ENCODE data around the gene ARHGAP9. TPM values are rescaled to one million over a fixed set of nuclear protein-coding genes. Genes with fewer than 3 reads are reported as not detected.
"Not testable (repeated sequence)": the region's sequence is repeated elsewhere in the genome, so short reads cannot be mapped to it uniquely, and the experiment has no call there.

ARHGAP9 gene
- total and polyA plus RNA-seq, 11 donors, result 1.7 to 33.4 (median 3.6) TPM

DNA sequence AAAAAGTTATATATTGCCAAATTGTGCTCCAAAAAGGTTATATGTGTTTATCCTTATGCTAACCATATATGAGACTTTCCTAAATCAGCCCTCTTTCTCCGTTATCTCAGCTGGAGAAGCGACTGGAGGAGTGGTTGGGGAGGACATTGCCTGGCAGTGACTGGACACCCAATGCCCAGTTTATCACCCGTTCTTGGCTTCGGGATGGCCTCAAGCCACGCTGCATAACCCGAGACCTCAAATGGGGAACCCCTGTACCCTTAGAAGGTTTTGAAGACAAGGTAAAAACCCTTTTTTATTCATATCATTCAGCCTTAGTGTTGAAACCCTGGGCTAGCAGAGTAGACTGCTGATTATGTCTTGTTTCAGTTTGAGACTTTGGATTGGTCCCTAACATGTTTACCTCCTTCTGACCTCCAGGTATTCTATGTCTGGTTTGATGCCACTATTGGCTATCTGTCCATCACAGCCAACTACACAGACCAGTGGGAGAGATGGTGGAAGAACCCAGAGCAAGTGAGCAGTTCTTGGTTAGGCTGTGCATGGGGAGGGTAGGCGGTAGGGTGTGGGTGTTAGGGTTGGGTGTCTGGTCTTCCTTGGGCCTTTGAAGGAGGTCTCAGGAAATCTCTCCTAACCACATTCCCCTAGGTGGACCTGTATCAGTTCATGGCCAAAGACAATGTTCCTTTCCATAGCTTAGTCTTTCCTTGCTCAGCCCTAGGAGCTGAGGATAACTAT, 32.1 kb upstream of the ARHGAP9 start:
- 93 to 99% (median 98%) methylated on average over 6 to 7 of the region's 7 CpGs for WGBS, 4 donors
- intact Hi-C loops (cut with DNase I), result loop anchor here in 1 of 10 donors (2.0 kb wide), 1 partner anchor 23 kb away; the partner anchor contains the start of gene MARS1
- no peak overlapping the region for H3K27ac ChIP-seq

GRCh38 chr12:57511161-57511560, 31.5 kb upstream of the ARHGAP9 start:
- peaks cover 0 to 19% (median 0%) of the 10 kb centered on the region in 12 donors for H3K4me1 ChIP-seq
- no peaks in the 10 kb centered on the region for H3K9me3 ChIP-seq
- TF ChIP-seq, protein P1, sequence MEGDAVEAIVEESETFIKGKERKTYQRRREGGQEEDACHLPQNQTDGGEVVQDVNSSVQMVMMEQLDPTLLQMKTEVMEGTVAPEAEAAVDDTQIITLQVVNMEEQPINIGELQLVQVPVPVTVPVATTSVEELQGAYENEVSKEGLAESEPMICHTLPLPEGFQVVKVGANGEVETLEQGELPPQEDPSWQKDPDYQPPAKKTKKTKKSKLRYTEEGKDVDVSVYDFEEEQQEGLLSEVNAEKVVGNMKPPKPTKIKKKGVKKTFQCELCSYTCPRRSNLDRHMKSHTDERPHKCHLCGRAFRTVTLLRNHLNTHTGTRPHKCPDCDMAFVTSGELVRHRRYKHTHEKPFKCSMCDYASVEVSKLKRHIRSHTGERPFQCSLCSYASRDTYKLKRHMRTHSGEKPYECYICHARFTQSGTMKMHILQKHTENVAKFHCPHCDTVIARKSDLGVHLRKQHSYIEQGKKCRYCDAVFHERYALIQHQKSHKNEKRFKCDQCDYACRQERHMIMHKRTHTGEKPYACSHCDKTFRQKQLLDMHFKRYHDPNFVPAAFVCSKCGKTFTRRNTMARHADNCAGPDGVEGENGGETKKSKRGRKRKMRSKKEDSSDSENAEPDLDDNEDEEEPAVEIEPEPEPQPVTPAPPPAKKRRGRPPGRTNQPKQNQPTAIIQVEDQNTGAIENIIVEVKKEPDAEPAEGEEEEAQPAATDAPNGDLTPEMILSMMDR (IDR thresholded peaks at IDR 0.05), result no peak
- no peak for TF ChIP-seq POLR2A (IDR thresholded peaks at IDR 0.05)
- ATAC-seq (no peak), DNase-seq (no peak)
- no peaks in the 10 kb centered on the region for H3K27me3 ChIP-seq
- 96 to 99% (median 97%) methylated on average over 4 of the region's 4 CpGs for WGBS, 4 donors
- H3K36me3 ChIP-seq, result peaks cover 3 to 81% (median 77%) of the 10 kb centered on the region in 9 donors
- no peak overlapping the region for H3K4me3 ChIP-seq
- no peak overlapping the region for H3K27ac ChIP-seq
- intact Hi-C loops (cut with DNase I), result no loop called here

More for the DNA sequence above, 32.1 kb upstream of the ARHGAP9 start:
- DNase-seq (no peak), ATAC-seq (peak in 1 of 4 donors; percentile 29)
- peaks cover 3 to 82% (median 78%) of the 10 kb centered on the region in 9 donors for H3K36me3 ChIP-seq
- peaks cover 0 to 24% (median 1%) of the 10 kb centered on the region in 12 donors for H3K4me1 ChIP-seq
- H3K4me3 ChIP-seq, result no peak overlapping the region
- H3K9me3 ChIP-seq, result no peaks in the 10 kb centered on the region
- H3K27me3 ChIP-seq, result no peaks in the 10 kb centered on the region
- TF ChIP-seq, protein P1 (IDR thresholded peaks at IDR 0.05), result no peak
- no peak for TF ChIP-seq POLR2A (IDR thresholded peaks at IDR 0.05)

GRCh38 chr12:57507796-57508195, 28.1 kb upstream of the ARHGAP9 start:
- H3K27ac ChIP-seq; H3K4me3 ChIP-seq; ATAC-seq; H3K9me3 ChIP-seq; H3K4me1 ChIP-seq; H3K27me3 ChIP-seq; DNase-seq; intact Hi-C loops (cut with DNase I): not testable (repeated sequence)
- WGBS, 4 donors, result 96 to 100% (median 99%) methylated on average over 1 to 26 of the region's 28 CpGs
- H3K36me3 ChIP-seq, result peaks cover 4 to 81% (median 77%) of the 10 kb centered on the region in 9 donors

GRCh38 chr12:57506541-57506940, 26.9 kb upstream of the ARHGAP9 start:
- DNase-seq; H3K4me1 ChIP-seq; H3K9me3 ChIP-seq; H3K4me3 ChIP-seq; intact Hi-C loops (cut with DNase I); H3K27ac ChIP-seq; H3K27me3 ChIP-seq; ATAC-seq: not testable (repeated sequence)
- H3K36me3 ChIP-seq, result peaks cover 2 to 81% (median 77%) of the 10 kb centered on the region in 9 donors
- whole genome bisulfite sequencing, 4 donors, result 76 to 97% (median 95%) methylated on average over 4 of the region's 4 CpGs

DNA sequence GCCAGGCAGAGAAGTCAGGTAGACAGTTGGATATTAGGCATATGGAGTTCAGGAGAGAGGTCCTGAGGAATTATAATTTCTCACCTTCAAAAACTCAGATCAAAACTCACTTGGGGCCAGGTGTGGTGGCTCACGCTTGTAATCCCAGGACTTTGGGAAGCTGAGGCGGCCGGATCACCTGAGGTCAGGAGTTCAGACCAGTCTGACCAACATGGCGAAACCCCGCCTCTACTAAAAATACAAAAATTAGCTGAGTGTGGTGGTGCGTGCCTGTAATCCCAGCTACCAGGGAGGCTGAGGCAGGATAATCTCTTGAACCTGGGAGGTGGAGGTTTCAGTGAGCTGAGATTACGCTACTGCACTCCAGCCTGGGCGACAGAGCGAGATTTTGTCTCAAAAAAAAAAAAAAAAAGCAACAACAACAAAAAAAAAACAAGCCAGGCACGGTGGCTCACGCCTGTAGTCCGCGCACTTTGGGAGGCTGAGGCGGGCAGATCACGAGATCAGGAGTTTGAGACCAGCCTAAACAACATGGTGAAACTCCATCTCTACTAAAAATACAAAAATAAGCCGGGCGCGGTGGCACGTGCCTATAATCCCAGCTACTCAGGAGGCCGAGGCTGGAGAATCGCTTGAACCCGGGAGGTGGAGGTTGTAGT, 22.8 kb upstream of the ARHGAP9 start:
- H3K36me3 ChIP-seq, result peaks cover 2 to 93% (median 89%) of the 10 kb centered on the region in 9 donors
- DNase-seq; intact Hi-C loops (cut with DNase I); H3K4me1 ChIP-seq; ATAC-seq; H3K4me3 ChIP-seq; H3K27ac ChIP-seq; H3K27me3 ChIP-seq; H3K9me3 ChIP-seq: not testable (repeated sequence)
- 95 to 98% (median 96%) methylated on average over 22 of the region's 22 CpGs for WGBS, 4 donors
